GM12891 (cell line): ENCODE results near the gene ACBD4.
A peak's percentile ranks its signal among the peaks of the same experiment; 100 is the strongest.

Source experiments
- POLR2A ChIP-seq: IDR thresholded peaks from 2 replicates; pipeline ENCODE4 v1.6.1; 2011; ENCODE audit warnings: low read depth, low read length, control low read depth
- POLR2AphosphoS5 ChIP-seq: IDR thresholded peaks from 2 replicates; pipeline ENCODE4 v1.6.1; 2011; ENCODE audit warnings: low read depth, low read length, control low read depth

GRCh38 chr17:45146890-45147580 is 11.5 kb downstream of the ACBD4 start:
- TF ChIP-seq POLR2AphosphoS5 (peak; percentile 58), POLR2A (peak; percentile 60; the same call in 1 of the 2 replicates)
